WI38 (cell line): ENCODE results near the gene ARL11.

Source experiments
- H3K4me3 ChIP-seq: 2 replicates; pipeline ENCODE4 v1.5.1; 2011; ENCODE audit warnings: low read depth, mild to moderate bottlenecking, control low read depth, low read length
- CTCF ChIP-seq: IDR thresholded peaks from 2 replicates; pipeline ENCODE4 v1.5.1; 2012; ENCODE audit warnings: low read depth, mild to moderate bottlenecking, control low read depth, low read length

Gene ARL11

DNA sequence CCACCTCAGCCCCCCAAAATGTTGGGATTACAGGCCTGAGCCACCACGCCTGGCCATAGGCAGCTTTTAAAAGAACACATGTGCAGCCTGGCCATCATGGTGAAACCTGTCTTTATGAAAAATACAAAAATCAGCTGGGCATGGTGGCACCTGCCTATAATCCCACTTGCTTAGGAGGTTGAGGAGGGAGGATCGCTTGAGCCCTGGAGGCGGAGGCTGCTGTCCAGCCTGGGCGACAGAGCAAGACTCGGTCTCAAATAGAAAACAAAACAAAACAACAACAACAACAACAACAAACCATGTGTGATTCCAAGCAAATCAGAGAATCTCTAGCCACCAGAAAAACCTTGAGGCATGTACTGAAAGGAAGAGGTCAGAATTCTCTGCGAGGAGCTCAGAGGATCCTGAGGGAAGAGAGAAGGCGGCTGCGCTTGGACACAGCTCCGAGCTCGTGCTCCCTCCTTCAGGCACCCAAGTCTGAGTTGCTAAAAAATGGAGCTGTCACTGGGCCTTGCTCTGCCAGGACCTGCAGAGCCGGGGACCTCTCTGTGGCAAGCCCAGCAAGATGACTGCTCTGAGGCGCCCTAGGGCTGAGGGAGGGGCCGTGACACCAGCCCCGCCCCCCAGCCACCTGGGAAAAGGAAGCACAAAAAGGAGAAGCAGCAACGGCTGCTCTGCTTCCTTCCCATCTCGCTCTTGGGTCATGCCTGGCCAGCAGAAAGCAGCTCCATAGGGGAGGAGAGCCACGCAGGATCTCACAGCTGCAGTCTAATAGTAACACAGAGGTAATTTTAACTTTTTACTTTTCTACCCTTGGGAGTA is at the start of gene ARL11:
TSS of gene ARL11 (plus strand) at position 677 of the 822 bp plus-strand sequence. CDS start 1,941 bp downstream, outside the sequence.
- H3K4me3 ChIP-seq = no peak within 1 kb of the TSS
- no peak for TF ChIP-seq CTCF

- TF ChIP-seq CTCF = no peak
Observed at GRCh38 chr13:49579501-49579900, 48.8 kb upstream of the ARL11 start.

GRCh38 chr13:49580980-49581680 is 47.2 kb upstream of the ARL11 start:
- H3K4me3 ChIP-seq = no peak overlapping the region
- no peak for TF ChIP-seq CTCF

More at GRCh38 chr13:49579501-49579900, 48.8 kb upstream of the ARL11 start:
- H3K4me3 ChIP-seq = no peak overlapping the region

- TF ChIP-seq CTCF = no peak
Observed at GRCh38 chr13:49584771-49585182, 43.5 kb upstream of the ARL11 start.

DNA sequence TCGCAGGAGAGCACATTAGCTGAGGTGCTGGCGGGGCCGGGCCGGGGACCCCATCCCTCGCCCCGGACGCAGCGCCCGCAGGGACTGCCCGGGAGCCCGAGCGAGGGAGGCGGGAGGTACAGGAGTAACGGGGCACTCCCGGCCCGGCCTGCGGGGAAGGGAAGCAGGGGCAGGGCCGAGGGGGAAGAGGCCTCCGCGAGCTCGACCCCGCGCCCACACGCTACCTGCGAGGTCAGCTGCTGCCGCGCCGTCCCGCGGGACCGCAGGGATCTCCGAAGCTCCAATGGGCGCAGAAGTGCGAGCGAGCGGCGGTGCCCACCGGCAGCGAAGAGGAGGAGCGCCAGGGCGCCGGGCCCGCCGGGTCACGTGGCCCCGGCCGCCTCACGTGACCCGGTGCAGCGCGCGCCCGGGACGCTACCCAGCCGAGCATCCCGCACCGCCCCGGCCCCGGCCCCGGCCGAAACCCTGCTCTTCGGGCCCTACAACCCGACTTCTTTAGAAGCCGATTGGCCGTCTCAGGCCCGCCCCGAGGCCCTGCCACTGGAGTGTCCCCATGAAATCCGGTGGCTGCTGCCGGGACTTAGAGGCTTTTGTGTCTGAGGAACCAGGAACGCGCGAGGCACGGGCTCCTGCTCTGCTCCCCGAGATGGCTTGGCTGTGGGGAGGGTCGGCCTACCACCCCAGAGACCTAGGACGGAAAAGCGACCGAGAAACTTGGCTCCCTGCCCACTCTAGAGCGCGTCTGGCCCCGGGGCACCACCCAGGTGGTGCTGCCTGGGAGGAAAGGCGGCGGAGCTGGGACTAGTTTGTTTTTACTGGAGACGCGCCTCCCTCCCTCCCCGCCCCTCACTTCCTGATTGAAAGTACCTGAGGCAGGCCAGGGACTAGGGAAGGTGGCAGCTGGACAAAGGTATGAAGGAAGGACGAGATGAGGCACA is 42.8 kb upstream of the ARL11 start, which contains the start of gene RCBTB1:
TSS of gene RCBTB1 (minus strand) at position 339 of the 938 bp plus-strand sequence. CDS start 18,279 bp downstream, outside the sequence.
- H3K4me3 ChIP-seq = peak within 1 kb of the TSS; percentile 92
- TF ChIP-seq CTCF = no peak

More at GRCh38 chr13:49584771-49585182, 43.5 kb upstream of the ARL11 start:
- H3K4me3 ChIP-seq = peak overlapping the region; percentile 92

DNA sequence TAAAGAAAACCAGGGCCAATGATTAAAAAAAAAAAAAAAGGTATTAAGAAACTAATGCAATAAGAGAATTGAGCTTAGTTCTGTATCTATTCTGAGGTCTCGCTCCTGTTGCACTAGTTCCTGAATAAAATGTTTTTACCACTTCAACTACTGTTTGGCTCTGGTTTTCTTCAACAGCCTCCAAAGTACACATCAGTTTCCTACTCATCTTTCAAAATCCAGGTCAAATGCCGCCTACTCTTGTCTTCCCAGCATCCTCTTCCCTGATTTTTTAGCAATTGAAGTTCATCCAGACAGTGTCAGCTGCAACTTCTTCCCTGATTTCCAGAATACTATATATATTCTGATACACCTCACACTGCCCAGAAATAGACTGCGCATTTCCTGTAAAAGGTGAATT is 41.6 kb upstream of the ARL11 start:
- TF ChIP-seq CTCF = no peak
- H3K4me3 ChIP-seq = no peak overlapping the region
